CD4-positive, alpha-beta T cell treated with Interleukin-2 at 100 ng/mL for 4 hours (primary cell): Measurements from ENCODE around the gene CCDC180.
"Not testable (repeated sequence)": the region's sequence is repeated elsewhere in the genome, so short reads cannot be mapped to it uniquely, and the experiment has no call there.

Experiments
- DNase-seq: peaks from one replicate; pipeline ENCODE4 v3.0.0-alpha.2; 2020; ENCODE audit warnings: low spot score

The CCDC180 gene

GRCh38 chr9:97307500-97308163, at the start of gene CCDC180:
TSS of gene CCDC180 (plus strand) at chr9:97307659. CDS start at chr9:97308064, 405 bp downstream.
- no peak for DNase-seq

- DNase-seq, result not testable (repeated sequence)
Observed at GRCh38 chr9:97259834-97260514, 47.5 kb upstream of the CCDC180 start.

DNA sequence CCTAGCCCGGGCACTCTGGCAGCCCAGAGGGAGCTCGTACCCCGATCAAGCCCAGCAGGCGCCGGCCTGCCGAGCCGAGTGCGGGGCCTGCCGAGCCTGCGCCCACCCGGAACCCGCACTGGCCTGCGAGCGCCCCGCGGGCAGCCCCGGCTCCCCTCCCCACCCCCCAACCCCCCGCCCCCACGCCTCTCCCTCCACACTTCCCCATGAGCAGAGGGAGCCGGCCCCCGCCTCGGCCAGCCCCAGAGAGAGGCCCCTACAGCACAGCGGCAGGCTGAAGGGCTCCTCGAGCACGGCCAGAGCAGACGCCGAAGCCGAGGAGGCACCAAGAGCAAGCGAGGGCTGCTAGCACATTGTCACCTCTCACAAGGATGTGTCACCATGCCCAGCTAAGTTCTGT, 36.2 kb upstream of the CCDC180 start:
- no peak for DNase-seq

DNA sequence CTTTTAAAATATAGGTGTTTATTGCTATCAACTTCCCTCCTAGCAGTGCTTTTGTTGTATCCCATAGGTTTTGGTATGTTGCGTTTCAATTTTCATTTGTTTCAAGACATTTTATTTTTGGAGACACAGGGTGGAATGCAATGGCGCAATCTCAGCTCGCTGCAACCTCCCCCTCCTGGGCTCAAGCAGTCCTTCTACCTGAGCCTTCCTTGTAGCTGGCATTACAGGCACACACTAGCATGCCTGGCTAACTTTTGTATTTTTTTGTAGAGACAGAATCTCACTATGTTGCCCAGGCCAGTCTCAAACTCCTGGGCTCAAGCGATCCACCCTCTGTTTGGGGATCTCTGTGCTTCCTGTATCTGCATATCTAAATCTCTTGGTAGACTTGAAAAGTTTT, 35.4 kb upstream of the CCDC180 start:
- DNase-seq, result no peak

- no peak for DNase-seq
Observed at GRCh38 chr9:97276310-97276852, 31.1 kb upstream of the CCDC180 start.

GRCh38 chr9:97277953-97278352, 29.5 kb upstream of the CCDC180 start:
- DNase-seq, result no peak

- DNase-seq, result no peak
Observed at GRCh38 chr9:97280755-97281330, 26.6 kb upstream of the CCDC180 start.

- DNase-seq, result no peak
Observed at GRCh38 chr9:97283768-97284167, 23.7 kb upstream of the CCDC180 start.

GRCh38 chr9:97284798-97285197, 22.7 kb upstream of the CCDC180 start:
- DNase-seq, result no peak

- no peak for DNase-seq
Observed at GRCh38 chr9:97292200-97292599, 15.3 kb upstream of the CCDC180 start.

GRCh38 chr9:97293207-97293721, 14.2 kb upstream of the CCDC180 start:
- DNase-seq, result no peak

GRCh38 chr9:97293818-97294217, 13.6 kb upstream of the CCDC180 start:
- no peak for DNase-seq

GRCh38 chr9:97297889-97298288, 9.6 kb upstream of the CCDC180 start:
- no peak for DNase-seq

DNA sequence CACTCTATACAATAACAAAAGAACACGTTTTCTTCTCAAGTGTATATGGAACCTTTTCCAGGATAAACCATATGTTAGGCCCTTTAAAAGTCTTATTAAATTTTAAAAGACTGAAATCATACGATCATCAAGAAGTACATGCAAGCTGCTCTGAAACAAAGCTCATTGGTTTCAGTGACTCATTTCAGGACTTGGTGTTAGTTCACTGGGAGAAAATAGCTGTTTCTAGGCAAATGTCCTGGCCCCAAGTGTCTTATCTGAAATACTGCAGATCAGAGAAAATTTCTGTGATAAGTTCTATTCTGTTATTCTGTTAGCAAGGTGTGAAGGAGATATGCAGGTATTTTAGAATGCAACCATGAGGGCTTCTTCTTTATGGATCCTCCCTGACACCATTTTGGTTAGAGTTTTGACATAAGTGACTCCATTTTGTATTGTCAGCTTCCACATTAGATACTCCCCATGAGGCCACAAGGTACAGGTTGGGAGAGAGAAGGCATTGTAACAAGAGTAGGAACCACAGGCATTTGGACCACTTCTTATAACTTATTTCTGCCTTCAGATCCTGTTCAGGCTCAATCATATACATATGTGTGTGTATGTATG, 7.5 kb upstream of the CCDC180 start:
- DNase-seq, result no peak

GRCh38 chr9:97300586-97300985, 6.9 kb upstream of the CCDC180 start:
- DNase-seq, result no peak

GRCh38 chr9:97301974-97302373, 5.5 kb upstream of the CCDC180 start:
- no peak for DNase-seq

- DNase-seq, result no peak
Observed at GRCh38 chr9:97304586-97304985, 2.9 kb upstream of the CCDC180 start.

DNA sequence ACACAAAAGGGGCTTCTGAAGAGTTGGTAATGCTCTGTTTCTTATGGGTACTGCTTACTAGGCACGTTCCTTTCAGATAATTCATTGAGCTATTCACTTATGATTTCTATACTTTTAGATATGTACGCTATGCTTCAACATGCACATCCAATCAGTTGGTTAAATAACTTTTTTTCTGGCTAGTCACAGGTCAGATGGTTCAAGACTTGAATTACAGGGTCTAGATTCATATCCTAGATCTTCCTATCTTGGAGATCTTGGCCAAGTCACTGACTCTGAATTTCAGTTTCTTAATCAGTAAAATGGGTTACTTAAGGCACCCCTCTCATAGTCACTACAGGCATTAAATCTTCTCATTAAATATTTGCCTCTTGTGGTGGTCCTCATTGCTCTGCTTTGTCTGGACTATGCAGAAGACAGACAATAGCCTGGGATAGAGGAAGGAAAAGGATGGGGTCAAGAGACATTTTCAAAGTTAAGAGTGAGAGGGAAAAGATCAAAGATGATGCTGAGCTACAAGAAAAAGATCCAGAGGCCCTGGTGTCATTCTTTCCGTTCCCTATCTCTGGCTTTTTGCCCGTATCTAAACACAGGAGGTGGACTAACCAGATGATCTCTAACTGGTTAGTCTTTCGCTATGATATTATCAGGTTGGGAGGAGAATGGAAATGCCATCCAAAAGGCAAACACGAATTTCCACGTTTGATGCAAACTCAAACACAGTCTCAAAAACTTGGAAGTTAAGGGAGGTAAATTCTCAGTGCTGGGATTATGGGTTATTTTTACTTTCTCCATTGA, 1.8 kb upstream of the CCDC180 start:
- DNase-seq, result no peak

DNA sequence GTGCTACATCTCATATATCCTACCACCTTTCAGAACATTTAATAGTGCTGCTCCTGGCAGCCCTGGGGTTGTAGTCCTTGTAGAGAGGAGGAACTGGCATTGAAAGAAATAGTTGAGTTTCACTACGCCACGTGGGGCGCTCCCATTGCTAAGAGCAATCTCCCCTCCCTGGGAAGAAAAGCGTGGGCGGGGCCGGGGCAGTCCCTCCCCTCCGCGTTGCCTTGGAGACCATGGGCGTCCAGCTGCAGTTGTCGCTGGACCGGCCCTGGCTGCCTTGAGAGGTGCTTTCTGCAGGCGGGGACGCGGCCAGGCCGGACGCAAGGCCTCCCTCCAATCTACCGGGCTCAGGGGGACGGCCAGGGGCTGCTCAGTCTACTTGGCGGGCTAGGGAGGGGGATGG, 368 bp upstream of the CCDC180 start:
- no peak for DNase-seq

- no peak for DNase-seq
Observed at GRCh38 chr9:97309260-97309659, 1.8 kb downstream of the CCDC180 start.

DNA sequence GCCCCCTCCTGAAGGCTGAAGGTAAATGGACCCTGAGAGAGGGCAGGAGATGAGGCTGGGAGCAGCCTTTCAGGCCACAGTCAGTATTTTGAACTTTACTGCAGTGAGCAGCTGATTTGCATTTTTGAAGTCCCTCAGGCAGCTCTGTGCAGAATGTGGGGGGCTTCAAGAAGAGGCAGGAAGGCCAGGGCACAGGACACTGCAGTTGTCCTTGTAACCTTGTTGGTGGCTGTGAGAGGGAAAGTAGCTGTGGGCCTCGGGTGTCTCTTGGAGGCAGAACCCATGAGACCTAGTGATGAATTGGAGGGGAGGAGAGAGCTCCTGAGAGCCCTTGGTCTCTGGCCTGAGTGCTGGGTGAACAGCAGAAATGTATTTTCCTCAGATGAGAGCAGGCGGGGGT, 2.6 kb downstream of the CCDC180 start:
- DNase-seq, result no peak

- DNase-seq, result no peak
Observed at GRCh38 chr9:97310896-97311295, 3.4 kb downstream of the CCDC180 start.
